ENCODE data around the gene TMED10.
"Not testable (repeated sequence)": the region's sequence is repeated elsewhere in the genome, so short reads cannot be mapped to it uniquely, and the experiment has no call there.

TMED10 gene

DNA sequence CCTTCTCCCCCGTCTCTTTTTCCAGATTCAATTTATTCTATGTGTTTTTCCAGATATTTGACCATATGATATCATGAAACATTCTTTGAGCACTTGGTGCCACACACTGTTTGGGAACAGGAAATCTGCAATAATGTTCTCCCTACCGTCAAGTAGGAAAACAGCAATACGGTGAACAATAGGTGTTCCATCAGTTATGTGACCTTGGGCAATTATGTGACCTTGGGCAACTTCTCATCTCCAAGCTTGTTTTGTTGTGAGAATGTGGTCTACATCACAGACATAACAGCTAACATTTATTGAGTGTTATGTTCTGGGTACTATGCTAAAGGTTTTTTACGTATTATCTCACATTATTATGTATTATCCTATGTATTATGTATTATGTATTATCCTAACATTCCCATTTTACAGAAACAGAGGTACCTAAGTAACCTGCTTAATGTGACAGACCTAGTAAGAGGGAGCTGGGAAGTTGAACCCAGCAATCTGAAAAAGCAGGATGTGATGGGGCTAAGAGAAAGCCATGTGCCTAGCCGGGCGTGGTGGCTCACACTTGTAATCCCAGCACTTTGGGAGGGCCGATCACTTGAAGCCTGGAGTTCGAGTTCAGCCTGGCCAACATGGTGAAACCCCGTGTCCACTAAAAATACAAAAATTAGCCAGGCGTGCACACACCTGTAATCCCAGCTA is 48.4 kb downstream of the TMED10 start:
- Histone ChIP-seq H3K4me3 (peak overlapping the region; percentile 63 to 85 (median 74)), H3K9me3 (replicated peaks in 1 of 11) (no peaks in the 10 kb centered on the region), H3K4me2 (peak overlapping the region; percentile 80 to 99 (median 91)), H4K20me1 (no peaks in the 10 kb centered on the region; a peak in 1 of 22 replicates), H3K9ac (peak overlapping the region; percentile 94 to 99 (median 95); a peak in 19 of 22 replicates), H3K4me1 (peaks cover 25 to 63% (median 43%) of the 10 kb centered on the region in 10 experiments), H3K27me3 (no peaks in the 10 kb centered on the region), H3K36me3 (peaks cover 19 to 56% (median 34%) of the 10 kb centered on the region in 11 experiments; a peak in 20 of 22 replicates), H3K27ac (peak overlapping the region in 9 of 11 experiments; percentile 96 to 99 (median 97); a peak in 17 of 22 replicates)
- no peak for TF ChIP-seq Cebpa-rat (IDR thresholded peaks at IDR 0.05)

DNA sequence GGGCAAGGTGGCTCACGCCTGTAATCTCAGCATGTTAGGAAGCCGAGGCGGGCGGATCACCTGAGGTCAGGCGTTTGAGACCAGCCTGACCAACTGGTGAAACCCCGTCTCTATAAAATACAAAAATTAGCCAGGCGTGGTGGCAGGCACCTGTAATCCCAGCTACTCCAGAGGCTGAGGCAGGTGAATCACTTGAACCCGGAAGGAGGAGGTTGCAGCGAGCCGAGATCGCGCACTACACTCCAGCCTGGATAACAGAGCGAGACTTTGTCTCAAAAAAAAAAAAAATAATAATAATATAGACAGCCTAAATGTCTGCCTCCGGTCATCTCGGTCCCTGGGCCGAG is 49.0 kb downstream of the TMED10 start:
- H4K20me1 ChIP-seq; H3K9me3 ChIP-seq (replicated peaks in 1 of 11); H3K27me3 ChIP-seq: not testable (repeated sequence)
- peak overlapping the region; percentile 63 to 85 (median 74) for H3K4me3 ChIP-seq
- H3K36me3 ChIP-seq: peaks cover 17 to 58% (median 32%) of the 10 kb centered on the region in 11 experiments; a peak in 19 of 22 replicates
- peaks cover 25 to 57% (median 40%) of the 10 kb centered on the region in 10 experiments for H3K4me1 ChIP-seq
- peak overlapping the region; percentile 94 to 99 (median 95) for H3K9ac ChIP-seq
- peak overlapping the region; percentile 80 to 99 (median 91) for H3K4me2 ChIP-seq
- peak overlapping the region; percentile 94 to 99 (median 96) for H3K27ac ChIP-seq

DNA sequence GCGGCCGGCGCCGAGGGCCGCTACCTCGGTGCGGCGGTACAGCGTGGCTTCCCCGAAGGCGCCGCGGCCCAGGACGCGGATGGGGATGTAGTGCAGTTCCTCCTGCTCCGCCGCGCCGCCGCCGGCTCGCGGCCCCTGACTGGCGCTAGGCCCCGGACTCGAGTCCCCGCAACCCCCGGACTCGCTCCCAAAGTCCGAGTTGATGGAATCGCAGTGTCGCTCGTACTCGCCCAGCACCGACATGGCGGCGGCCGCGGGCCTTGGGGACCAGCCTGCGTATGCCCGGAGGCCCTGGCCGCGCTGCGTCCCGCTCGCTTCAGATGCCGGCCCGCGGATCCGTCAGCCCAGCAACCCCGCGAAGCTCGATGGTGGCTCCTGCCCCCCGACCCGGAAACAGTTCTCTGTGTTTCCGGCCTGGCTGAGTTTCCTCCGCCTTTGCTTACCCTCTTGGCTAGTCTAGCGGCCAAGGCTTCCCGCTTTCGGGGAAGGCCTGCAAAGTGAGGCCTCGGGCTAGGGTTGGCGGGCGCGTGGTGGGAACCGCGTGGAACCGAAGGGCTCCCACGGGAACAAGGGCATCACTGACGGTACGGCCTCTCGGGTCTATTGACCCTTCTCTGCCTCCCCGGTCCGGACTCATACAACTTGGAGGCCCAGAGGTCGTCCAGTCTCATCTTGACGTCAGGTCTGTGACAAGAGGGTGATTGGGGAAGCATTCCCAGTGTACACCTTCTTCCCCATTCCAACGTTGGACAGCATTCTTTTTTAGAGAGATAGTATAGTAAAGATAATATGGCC is 49.5 kb downstream of the TMED10 start, which contains the start of gene NEK9:
Gene NEK9, minus strand, starts transcription at position 370 of the 795 bp plus-strand sequence. Its CDS starts 127 bp downstream, at position 243.
- Histone ChIP-seq H3K27ac (peak within 1 kb of the TSS; percentile 94 to 99 (median 96)), H4K20me1 (no peaks in the 10 kb centered on the region; a peak in 1 of 22 replicates), H3K27me3 (no peaks in the 10 kb centered on the region), H3K9ac (peak within 1 kb of the TSS; percentile 94 to 99 (median 95)), H3K9me3 (replicated peaks in 1 of 11) (no peaks in the 10 kb centered on the region), H3K4me2 (peak within 1 kb of the TSS; percentile 80 to 99 (median 91)), H3K4me3 (peak within 1 kb of the TSS; percentile 63 to 85 (median 74)), H3K4me1 (peaks cover 25 to 59% (median 40%) of the 10 kb centered on the region in 10 experiments), H3K36me3 (peaks cover 14 to 58% (median 29%) of the 10 kb centered on the region in 11 experiments; a peak in 19 of 22 replicates)
- TF ChIP-seq Cebpa-rat (IDR thresholded peaks at IDR 0.05): no peak

DNA sequence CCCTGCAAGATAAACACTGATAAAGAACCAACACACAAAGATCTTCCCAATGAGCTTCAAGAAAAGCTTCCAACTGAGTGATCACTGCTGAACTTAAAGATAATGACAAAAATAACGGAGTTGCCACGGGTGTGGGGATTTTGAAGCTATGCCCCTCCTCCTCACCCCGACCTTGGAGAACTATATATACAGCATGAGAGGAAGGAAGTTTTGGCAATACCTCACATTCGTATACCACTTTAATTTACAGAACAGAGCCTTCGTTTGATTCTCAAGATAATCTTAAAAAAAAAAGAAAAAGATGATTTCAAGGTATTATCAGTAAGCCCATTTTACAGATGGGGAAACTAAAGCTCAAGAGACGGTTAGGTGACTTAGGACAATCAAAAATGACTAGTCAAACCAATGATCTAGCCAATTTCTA is 50.3 kb downstream of the TMED10 start:
- TF ChIP-seq Cebpa-rat (IDR thresholded peaks at IDR 0.05): no peak
- H3K27ac ChIP-seq: peak overlapping the region; percentile 94 to 99 (median 96)
- peak overlapping the region; percentile 94 to 99 (median 95) for H3K9ac ChIP-seq
- peaks cover 10 to 59% (median 27%) of the 10 kb centered on the region in 11 experiments; a peak in 19 of 22 replicates for H3K36me3 ChIP-seq
- H3K27me3 ChIP-seq: no peaks in the 10 kb centered on the region
- no peaks in the 10 kb centered on the region for H3K9me3 ChIP-seq (replicated peaks in 1 of 11)
- H3K4me3 ChIP-seq: peak overlapping the region; percentile 63 to 85 (median 74)
- H4K20me1 ChIP-seq: no peaks in the 10 kb centered on the region; a peak in 1 of 22 replicates
- H3K4me2 ChIP-seq: peak overlapping the region; percentile 80 to 99 (median 91)
- H3K4me1 ChIP-seq: peaks cover 25 to 67% (median 47%) of the 10 kb centered on the region in 10 experiments

DNA sequence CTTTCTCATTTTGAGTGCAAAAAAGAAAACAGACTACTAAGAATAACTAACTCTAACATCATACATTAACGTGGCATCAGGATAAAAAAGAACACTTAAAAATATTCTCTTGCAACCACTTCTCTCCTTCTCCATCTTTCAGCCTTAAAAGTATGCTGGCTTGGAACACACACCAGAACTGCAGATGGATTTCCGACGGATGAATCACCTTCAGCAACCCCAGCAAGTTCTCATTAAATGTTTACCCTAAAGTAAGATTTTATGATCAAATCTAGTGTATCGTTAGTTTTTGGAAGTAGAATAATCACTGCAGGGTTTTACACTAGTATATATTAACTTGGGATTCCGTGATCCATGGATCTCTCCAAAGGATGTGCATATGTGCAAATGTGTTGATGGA is 50.8 kb downstream of the TMED10 start:
- Histone ChIP-seq H4K20me1 (no peaks in the 10 kb centered on the region; a peak in 2 of 22 replicates), H3K9ac (peak overlapping the region; percentile 94 to 99 (median 95); a peak in 20 of 22 replicates), H3K27me3 (no peaks in the 10 kb centered on the region), H3K4me2 (peak overlapping the region; percentile 80 to 99 (median 91)), H3K27ac (peak overlapping the region in 10 of 11 experiments; percentile 94 to 99 (median 96); a peak in 19 of 22 replicates), H3K36me3 (peaks cover 8 to 57% (median 24%) of the 10 kb centered on the region in 11 experiments; a peak in 19 of 22 replicates), H3K9me3 (replicated peaks in 1 of 11) (no peaks in the 10 kb centered on the region), H3K4me3 (peak overlapping the region; percentile 63 to 85 (median 74)), H3K4me1 (peaks cover 25 to 72% (median 52%) of the 10 kb centered on the region in 10 experiments)
- TF ChIP-seq Cebpa-rat (IDR thresholded peaks at IDR 0.05): no peak

DNA sequence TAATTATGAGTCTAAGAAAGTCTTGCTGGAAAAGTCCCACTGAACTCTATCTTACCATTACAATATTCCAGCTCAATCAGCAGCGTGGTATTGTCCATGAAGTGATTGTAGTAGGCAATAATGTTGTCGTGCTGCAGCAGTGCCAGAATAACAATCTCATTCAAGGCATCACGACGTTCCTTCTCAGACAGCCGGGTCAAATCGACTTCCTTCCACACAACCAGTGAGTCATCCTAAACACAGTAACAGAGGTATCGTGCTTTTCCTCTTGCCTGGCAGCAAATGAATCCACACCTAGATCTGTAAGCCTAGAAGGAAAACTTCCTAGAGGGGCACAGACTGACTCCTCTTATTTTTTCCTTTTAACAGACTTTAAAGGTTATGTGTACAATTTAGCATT is 52.4 kb downstream of the TMED10 start:
- Histone ChIP-seq H3K9me3 (replicated peaks in 1 of 11) (no peaks in the 10 kb centered on the region), H3K9ac (peak overlapping the region in 2 of 11 experiments; percentile 5 to 15; a peak in 2 of 22 replicates), H3K36me3 (peaks cover 17 to 60% (median 26%) of the 10 kb centered on the region in 11 experiments), H3K4me2 (peak overlapping the region in 6 of 11 experiments; percentile 16 to 99 (median 88); a peak in 12 of 22 replicates), H3K27me3 (no peaks in the 10 kb centered on the region), H4K20me1 (no peaks in the 10 kb centered on the region; a peak in 2 of 22 replicates), H3K4me1 (peaks cover 25 to 81% (median 57%) of the 10 kb centered on the region in 10 experiments), H3K4me3 (no peak overlapping the region), H3K27ac (no peak overlapping the region; a peak in 1 of 22 replicates)
- no peak for TF ChIP-seq Cebpa-rat (IDR thresholded peaks at IDR 0.05)

DNA sequence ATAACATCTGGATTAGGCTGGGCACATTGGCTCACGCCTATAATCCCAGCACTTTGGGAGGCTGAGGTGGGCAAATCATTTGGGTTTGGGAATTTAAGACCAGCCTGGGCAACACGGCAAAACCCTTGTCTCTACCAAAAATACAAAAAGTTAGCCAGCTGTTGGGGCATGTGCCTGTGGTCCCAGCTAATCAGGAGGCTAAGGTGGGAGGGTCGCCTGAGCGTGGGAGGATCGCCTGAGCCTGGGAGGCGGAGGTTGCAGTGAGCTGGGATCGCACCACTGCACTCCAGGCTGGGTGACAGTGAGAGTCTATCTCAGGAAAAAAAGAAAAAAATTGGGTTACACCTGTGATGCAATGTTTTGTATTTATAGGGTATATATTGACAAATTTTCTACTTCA is 54.9 kb downstream of the TMED10 start:
- Histone ChIP-seq H3K36me3 (peaks cover 34 to 74% (median 46%) of the 10 kb centered on the region in 11 experiments), H3K4me1 (peaks cover 9 to 65% (median 42%) of the 10 kb centered on the region in 10 experiments), H3K27me3 (no peaks in the 10 kb centered on the region), H4K20me1 (no peaks in the 10 kb centered on the region; a peak in 2 of 22 replicates), H3K27ac (peak overlapping the region in 4 of 11 experiments; percentile 9 to 60 (median 45); a peak in 7 of 22 replicates), H3K9me3 (replicated peaks in 1 of 11) (no peaks in the 10 kb centered on the region), H3K4me3 (no peak overlapping the region), H3K4me2 (peak overlapping the region in 5 of 11 experiments; percentile 56 to 83 (median 74); a peak in 10 of 22 replicates), H3K9ac (no peak overlapping the region)
- no peak for TF ChIP-seq Cebpa-rat (IDR thresholded peaks at IDR 0.05)

DNA sequence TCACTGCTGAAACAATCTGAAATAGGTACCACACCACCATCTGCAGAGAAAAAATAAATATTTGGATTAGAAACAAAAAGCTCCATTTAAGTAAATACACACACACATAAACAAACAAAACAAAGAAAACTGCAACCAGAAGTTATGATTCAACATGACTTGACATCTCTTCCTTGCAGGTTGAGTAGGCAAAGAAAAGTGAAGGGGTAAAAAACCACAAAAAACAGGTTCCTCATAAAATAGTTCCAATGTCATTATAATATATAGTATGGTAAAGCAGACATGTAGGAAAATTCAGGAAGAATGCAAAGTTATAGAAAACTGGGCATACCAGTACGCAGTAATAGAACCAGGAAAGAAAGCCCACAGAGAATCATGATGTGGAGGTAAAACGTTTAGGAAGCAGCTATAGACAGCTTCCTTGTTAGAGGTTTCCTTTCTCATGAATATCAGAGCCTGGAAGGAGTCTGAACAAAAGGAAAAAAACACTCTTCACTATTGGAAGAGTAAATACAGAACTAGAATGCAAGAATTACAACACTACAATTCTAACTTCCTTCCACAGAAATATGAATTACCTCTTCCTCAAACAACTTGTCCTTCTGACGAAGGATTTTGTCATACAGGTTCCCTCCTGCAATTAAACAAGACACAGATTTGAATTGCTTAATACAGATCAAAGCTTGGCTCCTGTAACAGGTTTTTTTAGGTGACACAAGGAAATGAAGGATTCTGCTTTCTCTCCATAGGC is 55.7 kb downstream of the TMED10 start:
- Histone ChIP-seq H4K20me1 (no peaks in the 10 kb centered on the region; a peak in 2 of 22 replicates), H3K27ac (peak overlapping the region in 5 of 11 experiments; percentile 9 to 60 (median 41); a peak in 9 of 22 replicates), H3K36me3 (peaks cover 42 to 83% (median 54%) of the 10 kb centered on the region in 11 experiments), H3K9me3 (replicated peaks in 1 of 11) (no peaks in the 10 kb centered on the region), H3K4me3 (no peak overlapping the region), H3K4me1 (peaks cover 3 to 61% (median 37%) of the 10 kb centered on the region in 10 experiments), H3K4me2 (peak overlapping the region in 7 of 11 experiments; percentile 9 to 83 (median 66); a peak in 13 of 22 replicates), H3K9ac (peak overlapping the region in 3 of 11 experiments; percentile 8 to 16 (median 14); a peak in 2 of 22 replicates), H3K27me3 (no peaks in the 10 kb centered on the region)
- no peak for TF ChIP-seq Cebpa-rat (IDR thresholded peaks at IDR 0.05)
